IPS-18c (cell line): ENCODE measurements around the gene TDP2.
"Not testable (repeated sequence)": the region's sequence is repeated elsewhere in the genome, so short reads cannot be mapped to it uniquely, and the experiment has no call there.

ENCODE experiments used
- H3K4me3 ChIP-seq: 2 replicates; pipeline ENCODE4 v1.7.0; 2013; ENCODE audit warnings: low read depth, mild to moderate bottlenecking, low read length, moderate library complexity; ENCODE audit not compliant: insufficient read depth
- H3K9me3 ChIP-seq: one replicate; pipeline ENCODE4 v1.6.1; 2013; ENCODE audit warnings: mild to moderate bottlenecking, low read length, moderate library complexity; ENCODE audit not compliant: control insufficient read depth, insufficient read depth

Gene TDP2

DNA sequence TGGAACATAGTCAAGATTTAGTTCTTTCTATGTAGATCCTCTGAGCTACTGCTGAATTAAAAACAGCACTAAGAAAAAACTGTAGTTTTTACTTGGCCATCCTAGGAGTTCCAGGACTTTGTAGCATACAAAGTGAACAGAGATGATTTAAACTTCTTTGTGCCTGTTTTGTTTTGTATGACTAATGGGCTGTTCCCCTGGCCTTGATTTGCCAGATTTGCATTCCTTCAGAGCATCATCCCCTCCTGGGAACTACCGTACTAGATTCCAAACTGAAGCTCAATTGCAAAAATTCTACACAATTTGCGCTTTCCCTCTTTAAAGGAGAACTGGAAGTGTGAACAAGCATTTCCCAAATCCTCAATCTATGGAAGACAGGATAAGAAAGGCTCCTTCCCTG lies 23.3 kb upstream of the TDP2 start:
- no peaks in the 10 kb centered on the region for H3K9me3 ChIP-seq

DNA sequence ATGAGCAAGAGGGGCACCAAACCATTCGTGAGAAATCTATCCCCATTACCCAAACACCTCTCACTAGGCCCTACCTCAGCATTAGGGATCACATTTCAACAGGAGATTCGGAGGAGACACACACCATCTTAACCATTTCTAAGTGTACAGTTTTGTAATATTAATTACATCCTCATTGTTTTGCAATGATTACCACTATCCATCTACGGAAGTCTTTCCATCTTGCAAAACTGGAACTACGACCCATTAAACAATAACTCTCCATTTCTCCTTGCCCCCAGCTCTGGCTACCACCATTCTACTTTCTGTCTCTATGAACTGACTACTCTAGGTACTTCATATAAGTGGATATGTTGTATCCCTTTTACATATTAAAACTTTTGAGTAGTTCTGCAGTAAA lies 20.2 kb upstream of the TDP2 start:
- H3K4me3 ChIP-seq: no peak overlapping the region
- H3K9me3 ChIP-seq: no peaks in the 10 kb centered on the region

More for the DNA sequence above, 23.3 kb upstream of the TDP2 start:
- no peak overlapping the region for H3K4me3 ChIP-seq

DNA sequence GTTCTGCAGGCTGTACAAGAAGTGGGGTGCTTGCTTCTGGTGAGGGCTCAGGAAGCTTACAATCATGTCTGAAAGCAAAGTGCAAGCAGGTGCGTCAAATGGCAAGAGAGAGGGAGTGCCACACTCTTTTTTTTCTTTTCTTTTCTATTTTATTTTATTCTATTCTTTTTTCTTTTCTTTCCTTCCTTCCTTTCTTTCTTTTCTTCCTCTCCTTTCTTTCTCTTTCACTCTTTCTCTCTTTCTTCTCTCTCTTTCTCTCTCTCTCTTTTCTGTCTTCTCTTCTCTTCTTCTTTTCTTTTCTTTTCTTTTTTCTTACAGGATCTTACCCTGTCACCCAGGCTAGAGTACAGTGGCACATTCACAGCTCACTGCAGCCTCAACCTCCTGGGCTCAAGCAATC lies 19.7 kb upstream of the TDP2 start:
- Histone ChIP-seq H3K9me3 (no peaks in the 10 kb centered on the region), H3K4me3 (no peak overlapping the region)

GRCh38 chr6:24683297-24684296 lies 16.9 kb upstream of the TDP2 start:
- Histone ChIP-seq H3K9me3 (no peaks in the 10 kb centered on the region), H3K4me3 (no peak overlapping the region; the same call in 1 of the 2 replicates)

GRCh38 chr6:24680582-24680981 lies 13.9 kb upstream of the TDP2 start:
- H3K9me3 ChIP-seq: no peaks in the 10 kb centered on the region
- no peak overlapping the region for H3K4me3 ChIP-seq

GRCh38 chr6:24678792-24679352 lies 12.2 kb upstream of the TDP2 start:
- not testable (repeated sequence) for H3K9me3 ChIP-seq, H3K4me3 ChIP-seq

DNA sequence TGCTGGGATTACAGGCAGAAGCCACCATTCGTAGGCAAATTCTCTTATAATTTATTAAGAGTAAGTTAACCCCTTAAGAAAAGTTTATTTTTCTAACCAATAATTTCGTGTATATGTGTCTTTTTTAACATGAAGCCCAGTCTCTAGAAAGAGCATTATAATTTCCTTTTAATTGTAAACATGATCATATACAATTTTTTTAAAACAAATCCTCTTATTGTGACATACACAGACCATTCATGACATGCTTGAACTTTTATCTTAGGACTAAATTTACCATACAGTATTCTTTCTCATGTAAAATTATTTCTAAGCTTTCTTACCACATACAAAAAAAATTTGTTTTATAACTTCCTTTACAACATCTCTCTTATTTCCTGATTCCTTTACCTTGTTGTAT lies 6.9 kb upstream of the TDP2 start:
- Histone ChIP-seq H3K4me3 (no peak overlapping the region), H3K9me3 (peaks cover 20% of the 10 kb centered on the region)

- Histone ChIP-seq H3K4me3 (no peak overlapping the region), H3K9me3 (peaks cover 20% of the 10 kb centered on the region)
These were observed 6.0 kb upstream of the TDP2 start for GRCh38 chr6:24672620-24673182.

GRCh38 chr6:24671077-24671476 lies 4.4 kb upstream of the TDP2 start:
- H3K4me3 ChIP-seq: not testable (repeated sequence)
- H3K9me3 ChIP-seq: peaks cover 20% of the 10 kb centered on the region

- not testable (repeated sequence) for H3K4me3 ChIP-seq
- H3K9me3 ChIP-seq: peaks cover 20% of the 10 kb centered on the region
These were observed 3.8 kb upstream of the TDP2 start for GRCh38 chr6:24670492-24670891.

DNA sequence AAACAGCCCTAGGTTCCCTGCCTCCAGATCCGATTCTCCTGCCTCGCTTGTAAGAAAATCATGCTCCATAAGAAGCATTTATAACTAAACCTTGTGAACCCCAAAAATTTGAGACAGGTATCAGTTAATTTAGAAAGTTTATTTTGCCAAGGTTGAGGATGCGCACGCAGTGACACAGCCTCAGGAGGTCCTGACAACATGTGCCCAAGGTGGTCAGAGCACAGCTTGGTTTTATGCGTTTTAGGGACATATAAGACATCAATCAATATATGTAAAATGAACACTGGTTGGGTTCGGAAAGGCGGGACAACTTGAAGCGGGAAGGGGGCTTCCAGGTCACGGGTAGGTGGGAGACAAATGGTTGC lies 2.3 kb upstream of the TDP2 start:
- Histone ChIP-seq H3K9me3 (peaks cover 12% of the 10 kb centered on the region), H3K4me3 (no peak overlapping the region)

DNA sequence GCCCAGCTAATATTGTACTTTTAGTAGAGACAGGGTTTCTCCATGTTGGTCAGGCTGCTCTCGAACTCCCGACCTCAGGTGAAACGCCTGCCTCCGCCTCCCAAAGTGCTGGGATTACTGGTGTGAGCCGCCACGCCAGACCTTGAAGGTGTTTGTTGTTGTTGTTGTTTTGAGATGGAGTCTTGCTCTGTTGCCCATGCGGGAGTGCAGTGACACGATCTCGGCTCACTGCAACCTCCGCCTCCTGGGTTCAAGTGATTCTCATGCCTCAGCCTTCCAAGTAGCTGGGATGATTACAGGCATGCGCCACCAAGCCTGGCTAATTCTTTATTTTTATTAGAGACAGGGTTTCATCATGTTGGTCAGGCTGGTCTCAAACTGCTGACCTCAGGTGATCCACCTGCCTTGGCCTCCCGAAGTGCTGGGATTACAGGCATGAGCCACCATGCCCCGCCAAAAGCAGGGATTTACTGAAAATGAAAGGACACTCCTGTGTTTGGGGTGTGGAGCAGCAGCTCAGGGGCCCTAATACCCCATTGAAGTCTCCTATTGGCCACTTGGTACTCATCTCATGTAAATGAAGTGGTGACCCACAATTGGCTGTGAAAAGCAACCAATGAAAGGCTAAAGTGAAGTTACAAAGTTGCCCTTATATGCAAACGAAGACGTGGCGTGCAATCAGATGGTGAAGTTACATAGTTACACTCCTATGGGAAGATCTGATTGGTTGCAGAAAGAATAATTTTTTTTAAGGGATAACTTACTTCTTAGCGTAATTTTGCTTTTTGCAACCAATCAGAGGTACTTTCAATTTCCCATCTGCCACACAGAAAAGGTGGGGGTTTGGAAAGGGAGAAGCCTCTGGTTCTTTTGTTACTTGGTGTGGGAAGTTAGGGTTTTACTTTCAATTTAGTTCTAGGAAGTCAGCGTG lies 1.6 kb upstream of the TDP2 start:
- not testable (repeated sequence) for H3K9me3 ChIP-seq
- peak overlapping the region; percentile 31; the same call in 1 of the 2 replicates for H3K4me3 ChIP-seq

GRCh38 chr6:24667378-24667803 lies 692 bp upstream of the TDP2 start:
- peak overlapping the region; percentile 83 for H3K4me3 ChIP-seq

GRCh38 chr6:24666097-24666640 lies 530 bp downstream of the TDP2 start:
- Histone ChIP-seq H3K9me3 (peaks cover 5% of the 10 kb centered on the region), H3K4me3 (peak overlapping the region; percentile 83)

More at GRCh38 chr6:24667378-24667803, 692 bp upstream of the TDP2 start:
- H3K9me3 ChIP-seq: peaks cover 5% of the 10 kb centered on the region

GRCh38 chr6:24664046-24664987 lies 2.4 kb downstream of the TDP2 start:
- Histone ChIP-seq H3K4me3 (no peak overlapping the region), H3K9me3 (no peaks in the 10 kb centered on the region)

- no peaks in the 10 kb centered on the region for H3K9me3 ChIP-seq
- no peak overlapping the region for H3K4me3 ChIP-seq
These were observed 3.5 kb downstream of the TDP2 start for GRCh38 chr6:24663189-24663588.
